PC-3 (cell line): ENCODE data around the gene IQCE.

Experiments used
- CTCF ChIP-seq: fragments of 300-600 bp; sonication (generic); conservative IDR thresholded peaks from 2 replicates; pipeline ENCODE4 v1.5.1; 2017; ENCODE audit warnings: antibody characterized with exemption, low read depth, mild to moderate bottlenecking, low read length
- EZH2 ChIP-seq: fragments of 300-600 bp; sonication (generic); IDR thresholded peaks from one replicate; pipeline ENCODE4 v1.6.1; 2017; ENCODE audit warnings: antibody characterized with exemption, mild to moderate bottlenecking, low read length; ENCODE audit not compliant: unreplicated experiment

- no peak for TF ChIP-seq CTCF
- no peak for TF ChIP-seq EZH2
These were observed 71.2 kb downstream of the IQCE start for GRCh38 chr7:2629746-2630681.
